PFSK-1 (cell line): ENCODE measurements around the gene MYRF.

Experiments
- POLR2AphosphoS5 ChIP-seq: IDR thresholded peaks from 2 replicates; pipeline ENCODE4 v1.6.1; 2012; ENCODE audit warnings: low read depth, mild to moderate bottlenecking, control low read depth, low read length, moderate library complexity
- SIN3A ChIP-seq: IDR thresholded peaks from 2 replicates; pipeline ENCODE4 v1.6.1; 2012; ENCODE audit warnings: mild to moderate bottlenecking, low read length, moderate library complexity, borderline replicate concordance; ENCODE audit not compliant: insufficient read depth

DNA sequence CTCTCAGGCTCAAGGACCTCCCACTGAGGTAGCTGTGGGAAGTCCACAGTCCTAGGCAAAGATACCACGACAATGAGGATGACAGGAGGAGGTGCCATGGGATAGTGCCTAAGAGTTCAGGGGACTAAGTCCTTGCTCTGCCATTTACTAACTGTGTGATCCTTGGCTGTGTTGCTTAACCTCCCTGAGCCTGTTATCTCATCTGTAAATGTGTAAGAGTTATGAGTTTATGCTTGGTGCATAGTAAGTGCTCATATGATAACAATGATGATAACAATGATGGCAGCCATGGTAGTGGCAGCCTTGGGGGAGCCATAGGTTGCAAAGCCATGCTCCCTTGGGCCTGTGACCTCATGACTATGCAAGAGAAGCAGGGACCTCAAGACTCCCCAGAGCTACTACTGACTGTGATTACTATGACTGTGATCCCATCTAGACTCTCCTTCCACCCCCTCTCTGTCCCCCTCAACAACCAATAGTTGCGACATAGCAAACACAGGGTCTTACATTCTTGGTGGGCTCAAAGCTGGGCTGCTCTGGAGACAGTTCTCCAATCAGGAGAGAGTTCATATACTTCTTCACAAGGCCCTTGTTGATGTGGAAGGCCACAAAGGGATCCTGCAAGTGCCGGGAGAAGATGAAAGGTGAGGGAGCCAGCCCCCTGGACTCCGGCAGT is 60.4 kb downstream of the MYRF start:
- no peak for TF ChIP-seq SIN3A
- no peak for TF ChIP-seq POLR2AphosphoS5
